Measurements from ENCODE around the gene CNTRL. TPM values are rescaled to one million over a fixed set of nuclear protein-coding genes. Genes with fewer than 3 reads are reported as not detected.

The CNTRL gene
- total RNA-seq, 4 donors from 2014 or later, result 23.4 to 32.7 (median 31.0) TPM

DNA sequence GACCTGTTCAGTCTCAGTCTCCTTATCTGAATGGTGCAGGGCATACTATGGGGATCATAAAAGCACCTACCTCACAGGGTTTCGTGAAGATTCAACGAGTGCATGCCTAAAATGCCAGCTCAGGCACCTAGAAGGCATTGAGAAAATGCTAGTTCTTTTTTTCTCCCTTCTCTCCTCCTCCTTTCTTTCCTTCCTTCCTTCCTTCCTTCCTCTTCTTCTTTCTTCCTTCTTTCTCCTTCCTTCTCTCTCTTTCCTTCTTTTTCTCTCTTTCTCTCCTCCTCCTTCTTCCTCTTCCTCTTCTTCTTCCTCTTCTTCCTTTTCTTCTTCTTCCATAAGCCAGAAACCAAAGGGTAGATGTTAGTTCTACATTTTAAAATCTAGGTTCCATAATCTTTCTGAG is 139.2 kb downstream of the CNTRL start:
- Histone ChIP-seq H3K27ac (no peak overlapping the region), H3K36me3 (no peaks in the 10 kb centered on the region), H3K4me3 (no peak overlapping the region), H3K4me1 (peaks cover 0 to 8% (median 0%) of the 10 kb centered on the region in 4 donors), H3K27me3 (no peaks in the 10 kb centered on the region), H3K9me3 (no peaks in the 10 kb centered on the region)
- 73 to 93% methylated on average over 2 of the region's 2 CpGs for WGBS, 2 donors
- TF ChIP-seq POLR2A (IDR thresholded peaks at IDR 0.05) (no peak), CTCF (IDR thresholded peaks at IDR 0.05) (no peak), EP300 (IDR thresholded peaks at IDR 0.05) (no peak)
- DNase-seq (ENCODE audit: low spot score in 2 of 2), result no peak

DNA sequence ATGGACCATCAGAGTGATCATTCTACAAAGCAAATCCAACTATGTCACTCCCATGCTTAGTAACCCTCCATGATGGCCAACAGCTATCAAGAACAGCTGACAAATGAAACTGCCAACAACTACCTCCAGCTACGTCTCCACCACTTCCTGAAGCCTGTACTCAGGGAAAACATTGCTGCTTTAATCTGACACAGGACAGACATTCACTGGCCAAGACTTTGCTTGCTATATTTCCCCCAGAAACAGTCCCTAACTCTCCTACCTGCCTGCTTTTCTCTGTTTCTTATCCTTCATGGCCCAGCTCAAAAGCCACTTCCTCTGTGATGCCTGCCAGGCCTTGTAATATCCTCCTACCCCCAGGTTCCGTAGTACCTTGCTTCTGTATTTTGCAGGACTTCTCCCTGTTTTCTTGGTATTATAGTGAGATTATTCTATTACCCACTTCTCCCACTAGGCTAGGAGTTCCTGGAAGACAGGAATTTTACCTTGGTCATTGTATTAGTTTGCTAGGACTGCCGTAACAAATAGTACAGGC is 141.6 kb downstream of the CNTRL start:
- Histone ChIP-seq H3K9me3 (no peaks in the 10 kb centered on the region), H3K4me3 (no peak overlapping the region), H3K36me3 (no peaks in the 10 kb centered on the region), H3K4me1 (peaks cover 0 to 11% (median 0%) of the 10 kb centered on the region in 4 donors), H3K27me3 (no peaks in the 10 kb centered on the region), H3K27ac (no peak overlapping the region)
- WGBS, 2 donors, result 88 to 92% methylated on average over 3 of the region's 3 CpGs
- no peak for TF ChIP-seq EP300 (IDR thresholded peaks at IDR 0.05)
- no peak for DNase-seq (ENCODE audit: low spot score in 2 of 2)

DNA sequence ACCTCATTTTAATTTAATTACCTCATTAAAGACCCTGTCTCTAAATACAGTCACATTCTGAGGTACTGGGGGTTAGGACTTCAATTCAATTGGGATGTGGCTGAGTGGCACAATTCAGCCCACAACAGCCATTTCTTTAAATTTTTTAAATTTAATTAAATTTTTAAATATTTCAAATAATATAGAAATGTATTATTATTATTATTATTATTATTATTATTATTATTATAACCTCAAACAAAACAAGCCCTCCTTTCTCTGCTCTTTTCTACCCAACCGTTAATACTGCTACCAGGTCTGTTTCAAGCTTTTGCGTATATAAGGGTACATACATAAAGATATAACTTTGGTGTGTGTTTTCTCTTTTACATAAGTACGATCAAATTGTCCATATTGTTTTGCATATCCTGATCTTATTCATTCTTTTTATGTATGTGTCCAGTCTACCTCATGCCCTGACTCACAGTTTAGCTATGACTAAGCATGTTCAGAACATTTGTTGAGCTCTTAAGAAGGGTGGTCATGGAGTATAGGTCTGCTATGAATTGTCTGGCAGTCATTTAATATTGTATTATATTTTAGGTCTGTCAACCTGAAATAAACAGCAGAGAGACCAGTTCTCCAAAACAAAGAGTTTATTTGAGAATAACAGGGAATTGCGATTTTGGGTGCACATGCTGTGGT is 143.0 kb downstream of the CNTRL start:
- Histone ChIP-seq H3K27ac (no peak overlapping the region), H3K36me3 (no peaks in the 10 kb centered on the region), H3K27me3 (no peaks in the 10 kb centered on the region), H3K9me3 (no peaks in the 10 kb centered on the region), H3K4me1 (peaks cover 0 to 17% (median 0%) of the 10 kb centered on the region in 4 donors), H3K4me3 (no peak overlapping the region)
- WGBS, 2 donors, result 93 to 96% methylated on average over 4 of the region's 4 CpGs
- TF ChIP-seq EP300 (IDR thresholded peaks at IDR 0.05) (no peak), CTCF (IDR thresholded peaks at IDR 0.05) (no peak), POLR2A (IDR thresholded peaks at IDR 0.05) (no peak)
- DNase-seq (ENCODE audit: low spot score in 2 of 2), result no peak

DNA sequence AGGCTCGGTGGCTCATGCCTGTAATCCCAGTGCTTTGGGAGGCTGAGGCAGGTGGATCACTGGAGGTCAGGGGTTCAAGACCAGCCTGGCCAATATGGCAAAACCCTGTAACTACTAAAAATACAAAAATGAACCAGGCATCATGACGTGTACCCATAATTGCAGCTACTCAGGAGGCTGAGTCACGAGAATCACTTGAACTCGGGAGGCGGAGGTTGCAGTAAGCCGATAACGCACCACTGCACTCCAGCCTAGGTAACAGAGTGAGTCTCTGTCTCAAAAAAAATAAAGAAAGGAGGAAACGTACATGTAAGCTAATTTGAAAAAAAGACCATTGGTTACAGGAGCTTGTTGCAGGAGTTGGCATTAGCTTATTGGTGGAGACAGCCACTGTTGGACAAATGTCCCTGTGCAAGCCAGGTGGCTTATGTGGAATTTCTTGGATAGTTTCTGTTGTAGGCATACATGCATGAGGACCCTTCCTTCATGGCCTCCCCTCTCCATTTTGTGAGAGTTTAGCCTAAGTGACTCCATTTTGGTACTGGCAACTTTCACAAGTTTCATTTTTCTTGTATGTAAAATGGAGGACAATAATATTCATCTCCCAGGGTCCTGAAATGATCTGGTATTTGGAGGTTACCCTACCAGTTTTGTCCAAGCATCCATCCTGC is 143.7 kb downstream of the CNTRL start:
- Histone ChIP-seq H3K4me3 (no peak overlapping the region), H3K4me1 (peaks cover 0 to 10% (median 0%) of the 10 kb centered on the region in 4 donors), H3K36me3 (no peaks in the 10 kb centered on the region), H3K9me3 (no peaks in the 10 kb centered on the region), H3K27ac (no peak overlapping the region), H3K27me3 (no peaks in the 10 kb centered on the region)
- TF ChIP-seq POLR2A (IDR thresholded peaks at IDR 0.05), result no peak
- TF ChIP-seq EP300 (IDR thresholded peaks at IDR 0.05), result no peak
- TF ChIP-seq CTCF (IDR thresholded peaks at IDR 0.05), result no peak
- WGBS, 2 donors, result 93 to 97% methylated on average over 8 of the region's 8 CpGs
- DNase-seq (ENCODE audit: low spot score in 2 of 2), result no peak

- no peak for DNase-seq (ENCODE audit: low spot score in 2 of 2)
- WGBS, 2 donors, result 91 to 95% methylated on average over 3 of the region's 3 CpGs
- H3K4me1 ChIP-seq, result peaks cover 0 to 9% (median 0%) of the 10 kb centered on the region in 4 donors
- H3K27ac ChIP-seq, result no peak overlapping the region
- no peaks in the 10 kb centered on the region for H3K27me3 ChIP-seq
- no peaks in the 10 kb centered on the region for H3K36me3 ChIP-seq
- no peak overlapping the region for H3K4me3 ChIP-seq
- TF ChIP-seq EP300 (IDR thresholded peaks at IDR 0.05) (no peak), CTCF (IDR thresholded peaks at IDR 0.05) (no peak), POLR2A (IDR thresholded peaks at IDR 0.05) (no peak)
- no peaks in the 10 kb centered on the region for H3K9me3 ChIP-seq
Measured at GRCh38 chr9:121219530-121219929, 144.8 kb downstream of the CNTRL start.

Measured in tibial nerve (tissue), 4 donors.